HG03378 (cell line): Measurements from ENCODE around the gene SPATS1.

Experiments used
- ATAC-seq: cut with Tn5 transposase; IDR thresholded peaks from one replicate; pipeline ENCODE4 v1.9.1; 2021; ENCODE audit warnings: mild to moderate bottlenecking, moderate library complexity; ENCODE audit not compliant: unreplicated experiment

The SPATS1 gene, protein sequence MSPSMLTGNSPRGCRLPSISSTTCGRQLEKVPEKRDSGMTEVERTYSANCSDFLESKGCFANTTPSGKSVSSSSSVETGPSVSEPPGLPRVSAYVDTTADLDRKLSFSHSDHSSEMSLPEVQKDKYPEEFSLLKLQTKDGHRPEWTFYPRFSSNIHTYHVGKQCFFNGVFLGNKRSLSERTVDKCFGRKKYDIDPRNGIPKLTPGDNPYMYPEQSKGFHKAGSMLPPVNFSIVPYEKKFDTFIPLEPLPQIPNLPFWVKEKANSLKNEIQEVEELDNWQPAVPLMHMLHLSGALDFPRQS

DNA sequence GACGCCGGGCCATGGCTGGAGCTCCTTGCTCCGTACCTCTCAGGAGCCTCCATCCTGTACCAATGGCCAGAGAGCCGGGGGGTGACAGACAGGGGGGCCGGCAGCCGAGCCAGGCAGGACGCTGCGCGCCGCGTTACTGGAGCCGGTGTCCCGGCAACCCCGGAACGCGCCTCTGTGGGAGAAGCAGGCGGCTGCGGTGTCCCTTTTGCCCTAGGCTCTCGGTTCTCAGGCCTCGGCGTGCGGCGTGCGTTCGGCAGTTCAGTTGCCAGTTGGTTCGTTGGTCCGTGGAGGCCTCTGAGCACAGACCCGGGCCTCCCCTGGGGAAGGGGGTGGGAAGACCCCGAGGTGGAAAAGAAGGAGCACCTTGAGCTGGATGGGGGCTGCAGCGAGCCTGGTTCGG is at the start of gene SPATS1:
Gene SPATS1 (plus strand): TSS at position 162 of the 400 bp plus-strand sequence. CDS start 446 bp downstream, outside the sequence.
- ATAC-seq: no peak

DNA sequence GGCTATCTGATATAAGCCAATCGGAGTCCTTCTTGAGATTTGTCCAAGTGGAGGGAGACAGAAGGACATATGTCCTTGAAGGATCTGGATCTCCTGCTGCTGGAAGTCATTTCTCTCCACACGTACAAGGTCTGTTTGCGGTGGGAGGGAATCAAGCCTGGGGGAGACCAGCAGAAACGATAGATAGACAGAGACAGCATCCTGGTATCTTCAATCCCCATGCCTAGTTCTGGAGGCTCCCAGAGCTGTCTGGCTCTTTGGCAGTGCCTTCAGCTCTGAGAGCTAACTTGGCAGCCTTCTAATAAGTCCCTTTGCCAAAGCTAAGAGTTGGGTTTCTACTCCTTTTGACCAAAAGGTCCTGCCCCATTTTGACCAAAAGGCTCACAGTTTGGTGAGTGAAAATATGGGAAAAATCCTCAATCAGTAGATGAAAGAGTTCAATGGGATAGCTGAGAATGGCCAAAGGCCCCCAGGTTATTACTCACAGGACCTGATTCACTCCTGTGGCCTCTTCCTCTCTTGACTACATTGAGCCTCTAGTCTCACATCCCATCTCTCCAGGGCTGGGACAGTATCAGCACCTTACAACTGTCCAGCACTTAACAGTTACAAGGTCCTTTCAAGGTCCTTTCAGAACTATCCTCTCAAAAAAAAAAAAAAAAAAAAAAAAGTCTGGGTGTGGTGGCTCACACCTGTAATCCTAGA is 49.6 kb upstream of the SPATS1 start:
- no peak for ATAC-seq

DNA sequence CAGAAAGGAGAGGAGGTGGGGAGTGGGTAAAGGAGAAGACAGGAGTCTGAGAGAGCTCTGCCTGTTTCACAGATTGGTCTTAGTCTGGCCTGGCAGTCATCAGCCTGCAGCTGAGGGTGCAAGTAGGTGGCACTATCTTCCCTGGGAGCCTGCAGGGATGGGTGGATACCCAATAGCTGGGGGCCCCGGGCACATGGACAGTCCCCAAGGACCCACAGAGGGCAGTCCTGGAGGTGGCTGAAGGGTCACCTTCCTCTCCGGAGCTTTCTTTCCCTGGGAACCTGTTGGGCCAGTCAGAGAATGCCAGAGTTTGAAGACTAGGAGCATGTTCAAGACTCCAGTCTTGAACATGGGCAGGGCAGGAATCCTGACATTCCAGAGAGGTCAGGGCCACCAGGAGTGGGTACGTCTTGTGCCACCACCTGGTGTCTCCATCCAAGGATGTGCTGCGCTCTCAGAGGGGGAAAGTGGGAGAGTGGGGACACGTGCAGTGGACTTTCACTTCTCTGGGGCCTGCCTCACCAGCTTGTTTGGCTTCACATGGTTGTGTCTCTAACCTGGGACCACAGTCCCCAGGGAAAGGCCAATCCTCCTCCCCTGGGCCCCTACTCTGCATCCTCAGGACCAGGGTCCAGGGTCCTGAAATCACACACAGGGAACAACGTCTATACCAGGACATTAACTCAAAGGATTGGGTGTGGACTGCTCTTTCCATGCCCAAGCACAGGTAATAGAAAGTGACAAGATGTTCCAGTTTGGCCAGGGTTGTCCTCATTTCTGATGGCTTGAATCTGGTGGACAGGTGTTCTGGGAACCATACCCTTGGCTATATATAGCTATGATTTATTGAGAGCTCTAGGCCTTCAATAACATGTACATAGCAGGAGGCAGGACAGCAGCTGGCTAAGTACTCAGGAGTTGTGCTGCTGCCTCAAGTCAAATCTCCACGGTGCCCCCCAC is 47.3 kb upstream of the SPATS1 start:
- ATAC-seq: no peak

DNA sequence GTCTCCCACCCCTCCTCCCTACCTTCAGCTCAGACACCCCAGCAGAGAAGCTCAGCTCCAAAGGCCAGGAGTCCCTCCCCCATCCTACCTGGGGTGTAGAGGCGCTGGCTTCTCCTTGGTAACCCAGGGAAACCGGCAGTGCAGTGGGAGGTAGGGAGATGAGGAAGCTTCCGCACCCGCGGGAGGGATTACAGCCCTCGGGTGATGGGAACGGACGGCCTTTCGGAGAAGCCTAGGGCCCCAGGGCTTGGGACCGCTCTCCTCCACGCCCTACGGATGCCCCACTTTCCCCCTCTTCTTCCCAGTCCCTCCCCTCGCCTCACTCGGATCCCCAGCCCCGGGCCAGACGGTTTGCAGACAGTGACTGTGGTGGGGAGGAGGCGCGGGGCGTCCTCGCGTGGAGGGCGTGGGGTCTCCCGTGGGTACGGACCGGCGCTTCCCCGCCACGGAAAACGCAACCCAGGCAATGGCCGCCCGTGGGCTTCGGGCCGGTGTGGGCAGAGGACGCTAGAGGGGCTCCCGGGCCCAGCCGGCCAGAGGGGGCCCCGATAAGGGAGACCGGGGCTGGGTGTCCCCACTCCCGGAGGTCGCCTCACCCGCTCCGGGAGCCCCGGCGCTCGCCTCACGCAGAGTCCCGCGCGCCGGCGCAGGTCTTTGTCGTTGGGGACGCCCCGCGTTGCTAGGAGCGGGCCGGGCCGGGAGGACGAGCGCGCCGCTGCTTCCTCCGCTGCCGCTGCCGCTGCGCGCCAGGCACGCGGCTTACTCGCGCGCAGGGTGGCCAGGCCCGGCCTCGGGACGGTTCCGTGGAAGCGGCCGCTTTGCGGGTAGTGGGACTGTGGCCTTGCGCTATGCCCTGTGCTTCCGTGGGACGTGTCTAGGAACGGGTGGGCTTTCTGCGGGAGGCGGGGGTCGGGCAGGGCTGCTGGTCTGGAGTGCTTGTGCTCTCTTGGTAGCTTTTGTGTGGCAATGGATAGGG is 45.1 kb upstream of the SPATS1 start:
- ATAC-seq: no peak

DNA sequence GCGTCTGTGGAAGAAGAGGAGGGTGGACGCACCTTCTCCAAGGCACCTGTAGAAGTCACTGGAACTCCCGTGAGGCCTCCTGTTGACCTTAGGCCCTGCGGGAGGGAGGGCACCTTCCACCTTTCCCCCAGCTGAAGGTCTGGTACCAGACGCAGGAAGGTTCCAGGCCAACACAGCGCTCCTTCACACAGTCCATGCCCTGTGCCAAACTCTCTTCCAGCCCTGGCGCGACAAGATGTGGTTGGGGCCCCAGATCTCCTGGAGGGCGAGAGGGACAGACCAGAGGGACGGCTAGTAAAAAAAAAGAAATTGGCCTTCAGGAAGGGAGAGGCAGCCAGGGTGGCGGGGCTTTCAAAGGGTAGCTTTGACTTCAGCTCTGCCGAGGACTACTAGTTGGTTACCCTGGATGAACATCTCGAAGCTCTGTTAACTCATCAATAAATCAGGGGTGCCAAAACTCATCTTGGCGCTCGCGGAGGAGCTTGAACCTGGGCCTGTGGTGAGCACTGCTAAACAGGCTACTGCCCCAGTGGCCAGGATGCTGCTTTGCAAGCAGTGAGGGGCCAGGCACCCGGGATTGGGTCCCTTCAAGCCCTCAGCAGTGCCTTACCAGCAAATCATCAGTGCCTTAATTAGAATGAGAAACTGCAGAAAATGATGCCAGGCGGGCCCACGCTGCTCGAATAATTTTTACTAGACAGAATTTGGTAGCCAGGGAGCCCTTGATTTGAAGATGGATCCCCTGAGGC is 44.2 kb upstream of the SPATS1 start:
- no peak for ATAC-seq

DNA sequence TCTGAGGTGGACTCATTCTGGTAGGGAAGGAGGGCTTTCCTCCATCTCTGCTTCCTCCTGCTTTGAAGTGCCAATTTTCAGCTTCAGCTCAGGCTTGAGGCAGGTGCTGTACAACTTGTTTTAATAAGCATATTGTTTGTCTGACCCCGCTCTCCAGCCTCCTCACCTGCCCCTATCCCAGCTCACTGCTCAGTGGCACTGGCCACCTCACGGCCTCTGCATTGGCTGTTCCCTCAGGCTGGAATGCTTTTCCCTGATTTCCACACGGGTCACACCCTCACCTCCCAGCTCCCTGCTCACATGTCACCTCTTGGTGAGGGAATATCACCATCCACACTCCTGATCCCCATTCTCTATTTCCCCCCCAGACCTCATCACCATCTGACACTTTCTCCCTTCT is 43.6 kb upstream of the SPATS1 start:
- no peak for ATAC-seq

DNA sequence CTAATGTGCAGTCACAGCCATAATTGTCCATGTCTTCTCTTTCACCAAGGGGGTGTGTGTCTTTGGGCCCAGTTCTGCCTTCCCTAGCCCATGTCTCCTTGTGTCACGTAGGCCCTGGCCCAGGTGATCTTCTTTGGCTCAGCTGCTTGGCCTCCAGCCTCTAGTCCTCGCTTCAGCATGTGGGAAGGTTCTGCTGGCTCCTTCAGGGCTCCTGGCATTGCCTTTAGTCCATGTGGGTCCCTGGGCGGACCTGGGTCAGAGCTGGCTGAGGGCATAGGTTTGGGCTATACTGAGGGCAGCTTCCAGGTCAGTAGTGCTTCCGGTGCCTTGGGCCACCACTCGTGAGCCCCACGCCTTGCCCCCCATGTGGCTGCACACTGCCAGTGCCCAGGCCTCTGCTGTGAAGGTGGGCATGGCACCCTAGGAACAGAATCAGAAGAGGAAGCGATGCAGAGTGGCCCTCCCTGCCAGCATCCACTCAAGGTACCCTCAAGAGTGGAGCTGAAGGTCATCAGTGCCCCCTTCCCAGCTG is 42.1 kb upstream of the SPATS1 start:
- no peak for ATAC-seq

DNA sequence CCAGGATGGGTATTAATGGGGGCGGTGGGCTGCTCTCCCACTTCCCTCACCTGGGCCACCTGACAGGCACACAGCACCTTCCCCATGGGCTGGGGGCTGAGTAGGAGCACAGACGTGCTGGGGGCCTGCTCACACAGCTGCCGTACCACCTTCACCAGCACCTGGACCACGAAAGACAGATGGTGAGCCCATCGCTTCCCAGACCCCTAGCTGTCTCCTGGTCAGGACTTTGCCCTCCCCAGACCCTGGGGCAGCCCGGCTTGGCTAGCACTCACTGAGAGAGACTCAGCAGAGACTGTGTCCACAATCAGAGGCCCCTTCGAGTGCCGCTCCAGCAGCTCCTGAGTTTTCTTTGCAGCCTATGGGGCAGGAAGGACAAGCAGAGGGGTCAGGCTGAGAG is 41.3 kb upstream of the SPATS1 start:
- ATAC-seq: no peak

DNA sequence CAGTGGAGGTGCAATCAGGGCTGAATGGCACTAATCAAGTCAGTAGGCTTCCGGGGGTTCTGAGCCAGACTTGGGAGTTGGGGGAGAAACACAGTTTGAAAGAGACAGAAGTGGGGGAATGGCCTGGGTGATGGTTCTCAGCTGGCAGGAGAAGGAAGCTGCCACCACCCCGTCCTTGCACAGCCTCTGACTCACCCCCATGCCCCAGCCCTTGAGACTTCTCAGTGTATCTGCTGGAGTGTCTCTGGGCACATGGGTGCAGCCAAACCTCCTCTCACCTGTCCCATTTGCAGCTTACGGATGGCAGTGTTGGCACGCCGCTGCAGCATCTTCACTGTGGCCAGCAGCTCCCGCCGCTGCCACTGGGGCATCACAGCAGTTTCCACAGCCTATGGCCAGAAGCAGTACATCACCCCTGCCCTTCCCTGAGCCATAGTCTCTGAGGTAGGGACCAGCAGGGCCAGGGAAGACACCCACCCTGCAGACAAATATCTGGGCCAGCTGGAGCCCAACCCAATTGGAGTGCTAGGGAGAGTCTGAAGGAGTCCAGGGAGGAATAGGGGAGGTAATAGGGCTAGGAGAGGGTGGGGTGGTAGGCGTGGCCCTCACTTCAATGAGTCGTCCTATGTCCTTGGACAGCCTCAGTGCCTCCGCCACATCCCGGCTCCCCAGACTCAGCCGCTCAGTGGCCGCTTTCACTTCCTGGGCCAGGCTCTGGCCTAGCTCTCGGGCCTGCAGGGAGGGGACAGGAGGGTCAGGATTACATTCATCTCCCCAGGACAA is 40.5 kb upstream of the SPATS1 start:
- ATAC-seq: no peak

DNA sequence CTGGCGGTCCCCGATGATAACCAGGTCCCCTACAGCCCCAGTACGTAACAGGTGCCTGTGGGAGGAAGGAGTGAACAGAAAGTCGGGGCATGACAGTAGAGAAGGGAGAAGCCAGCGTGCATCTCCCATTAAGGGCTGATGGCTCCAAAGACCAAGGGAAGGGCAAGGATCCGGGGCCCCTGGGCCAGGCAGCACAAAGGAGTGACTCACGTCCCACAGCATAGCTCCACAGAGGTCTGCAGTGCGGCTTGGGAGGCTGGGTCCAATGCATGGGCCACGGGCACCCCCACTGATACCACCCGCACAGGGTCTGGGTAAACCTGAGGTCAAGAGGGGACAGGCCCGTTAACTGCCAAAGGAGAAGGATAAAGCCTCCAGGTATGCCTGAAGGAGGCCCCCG is 39.6 kb upstream of the SPATS1 start:
- ATAC-seq: no peak

DNA sequence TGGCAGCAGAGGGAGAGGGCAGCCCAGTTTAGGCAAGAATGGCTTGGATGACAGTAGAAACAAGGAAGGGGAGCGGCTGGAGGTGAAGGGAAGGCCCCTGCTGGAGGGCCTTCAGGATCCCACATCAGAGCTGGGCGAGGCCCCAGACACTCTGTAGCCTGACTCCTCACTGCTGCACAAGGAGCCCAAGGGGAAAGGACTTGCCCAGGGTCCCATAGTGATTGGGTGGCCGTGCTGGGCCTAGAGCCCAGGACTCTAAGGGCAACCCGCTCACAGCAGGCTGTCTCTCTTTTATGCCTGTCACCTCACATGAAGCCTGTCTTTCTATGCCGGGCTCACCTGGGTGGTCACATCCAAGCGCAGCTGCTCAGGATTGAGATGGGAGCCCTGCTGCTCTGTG is 38.6 kb upstream of the SPATS1 start:
- ATAC-seq: no peak

DNA sequence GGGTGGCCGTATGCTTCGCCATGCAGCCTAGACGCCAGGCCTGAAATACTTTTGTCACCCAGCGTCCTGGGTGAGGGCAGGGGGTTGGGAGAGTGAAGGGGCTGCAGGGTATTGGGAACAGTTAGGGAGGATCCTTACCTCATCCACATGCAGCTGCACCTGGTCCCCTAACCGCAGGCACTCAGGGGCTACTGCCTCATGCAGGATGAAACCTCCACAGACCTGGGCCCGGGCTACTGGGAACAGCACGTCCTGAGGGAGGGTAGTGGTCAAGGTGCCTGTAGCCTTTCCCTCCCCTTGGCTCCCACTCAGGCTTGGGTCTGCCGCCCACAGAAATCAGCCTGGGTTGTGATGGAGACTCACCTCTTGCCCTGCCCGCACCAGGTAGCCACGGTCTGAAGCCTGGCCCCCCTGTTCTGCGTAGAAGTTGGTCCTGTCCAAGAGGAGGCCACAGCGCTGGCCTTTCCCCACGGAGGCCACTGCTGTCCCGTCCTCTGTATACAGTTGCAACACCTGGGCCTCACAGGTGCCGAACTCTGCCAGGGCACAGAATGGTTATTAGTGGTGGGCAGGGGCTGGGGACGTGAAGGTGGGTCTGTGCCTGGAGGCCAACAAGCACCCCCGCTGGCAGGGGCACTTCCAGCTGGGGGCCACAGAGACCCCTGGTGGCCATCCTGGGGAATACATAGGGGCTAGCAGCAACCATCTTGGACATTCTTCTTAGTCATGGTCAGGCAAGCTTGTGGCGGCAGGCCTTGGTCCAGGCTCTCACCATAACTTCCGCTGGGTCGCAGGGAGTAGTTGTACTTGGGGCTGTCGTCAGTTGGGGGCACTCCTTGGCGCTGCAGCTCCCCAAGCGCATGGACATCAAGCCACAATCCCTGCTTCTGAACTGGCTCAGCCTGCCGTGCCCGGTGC is 37.9 kb upstream of the SPATS1 start:
- no peak for ATAC-seq

DNA sequence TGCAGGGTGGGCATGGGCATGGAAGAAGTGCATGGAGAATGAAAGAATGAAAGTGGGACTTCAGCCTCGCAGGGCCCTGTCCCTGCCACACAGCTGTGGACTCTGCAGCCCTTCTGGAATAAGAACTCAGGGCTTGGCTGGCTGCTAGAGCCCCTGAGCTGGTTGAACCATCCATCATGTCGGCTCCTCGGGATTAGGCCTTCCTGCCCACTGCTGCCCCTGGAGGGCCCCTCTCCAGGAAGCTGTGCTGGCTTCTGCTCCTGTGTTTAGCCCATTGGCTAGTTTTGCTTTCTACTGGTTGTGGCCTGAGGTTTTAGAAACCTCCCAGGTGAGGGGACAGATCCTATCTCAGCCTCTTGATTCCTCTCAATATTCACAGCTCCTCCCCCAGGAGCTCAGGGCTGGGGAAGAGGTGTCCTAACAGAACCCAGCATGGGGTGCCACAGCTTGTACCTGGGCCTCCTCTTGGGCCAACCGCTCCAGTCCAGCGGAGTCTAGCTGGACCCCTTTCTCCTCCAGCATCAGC is 37.2 kb upstream of the SPATS1 start:
- no peak for ATAC-seq

DNA sequence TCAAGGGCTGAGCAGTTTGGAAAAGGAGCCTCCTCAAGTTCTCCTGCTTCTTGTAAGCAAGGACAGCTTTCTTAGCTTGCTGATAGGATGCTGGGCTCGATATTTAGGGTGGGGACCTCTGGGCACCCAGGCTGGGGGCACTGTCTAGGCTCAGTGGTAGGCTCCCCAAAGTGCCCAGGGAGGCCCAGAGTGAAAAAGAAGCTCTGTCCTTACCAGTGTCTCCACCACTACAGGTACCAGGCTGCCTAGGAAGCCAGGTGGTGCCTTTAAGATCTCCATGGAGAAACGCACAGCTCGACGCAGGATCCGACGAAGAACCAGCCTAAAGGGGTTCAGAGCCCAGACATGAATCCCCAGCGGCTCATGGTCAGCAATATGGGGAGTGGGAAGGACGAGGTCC is 35.7 kb upstream of the SPATS1 start:
- ATAC-seq: no peak

DNA sequence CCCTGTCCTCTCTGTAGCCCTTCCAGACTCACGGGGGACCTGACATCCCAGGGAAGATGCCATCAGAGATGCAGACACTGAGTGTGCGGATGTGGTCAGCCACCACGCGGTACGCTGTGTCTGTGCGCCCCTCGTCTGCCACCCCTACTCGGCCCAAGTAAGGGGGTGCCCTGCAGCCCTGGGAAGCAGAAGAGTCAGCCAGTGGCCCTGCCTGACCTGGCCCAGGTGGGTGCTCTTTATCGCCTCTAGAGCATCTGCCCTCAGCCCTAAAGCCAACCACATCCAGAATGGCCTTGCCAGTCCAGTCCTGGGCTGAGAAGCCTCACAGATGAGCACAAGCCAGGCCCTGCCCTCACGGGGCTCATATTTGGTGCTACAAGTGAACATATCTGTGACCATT is 35.2 kb upstream of the SPATS1 start:
- no peak for ATAC-seq

DNA sequence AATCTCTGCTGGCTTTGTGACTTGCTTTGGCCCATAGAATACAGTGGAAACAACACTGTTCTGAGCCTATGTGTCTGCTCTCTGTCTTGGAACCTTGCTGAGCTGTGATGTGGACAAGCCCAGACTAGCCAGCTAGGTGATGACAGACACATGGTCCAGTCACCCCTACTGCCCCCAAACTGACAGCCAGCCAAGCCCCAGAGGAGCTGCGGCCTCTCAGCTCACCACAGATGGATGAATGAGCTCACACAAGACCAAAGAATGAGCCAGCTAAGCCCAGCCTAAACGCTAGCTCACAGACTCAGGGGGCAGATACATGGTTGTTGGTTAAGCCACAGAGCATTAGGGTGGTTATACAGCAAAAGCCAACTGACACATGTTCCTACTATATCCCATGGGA is 33.4 kb upstream of the SPATS1 start:
- ATAC-seq: no peak

DNA sequence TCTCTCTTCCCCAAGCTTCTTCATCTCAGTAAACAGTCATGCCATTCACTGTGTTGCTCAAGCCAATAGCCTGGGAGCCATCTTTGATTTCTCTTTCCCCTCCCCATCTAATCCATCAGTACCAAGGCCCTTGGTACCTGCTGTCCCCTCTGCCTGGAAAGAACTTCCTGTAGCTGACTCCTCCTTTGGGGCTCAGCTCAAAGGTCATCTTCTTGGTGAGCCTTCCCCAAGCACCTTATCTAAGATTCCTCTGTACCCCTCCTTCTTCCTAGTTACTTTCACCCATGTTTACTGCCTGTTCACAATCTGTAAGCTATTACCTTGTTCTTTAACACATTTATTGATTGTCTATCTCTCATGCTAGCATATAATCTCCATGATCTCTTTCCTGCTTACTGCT is 32.8 kb upstream of the SPATS1 start:
- ATAC-seq: no peak
